Measurements from ENCODE around the gene ZNF296.
A peak's percentile ranks its signal among the peaks of the same experiment; 100 is the strongest.

ZNF296 gene

GRCh38 chr19:45061965-45062364, 14.3 kb downstream of the ZNF296 start:
- no peak for DNase-seq (ENCODE audit: low read depth in 1 of 2, low spot score in 1 of 2)

GRCh38 chr19:45059258-45059965, 16.9 kb downstream of the ZNF296 start:
- DNase-seq (ENCODE audit: low read depth in 1 of 2, low spot score in 1 of 2), result peak; percentile 71 to 80

- no peak for DNase-seq (ENCODE audit: low read depth in 1 of 2, low spot score in 1 of 2)
Observed at GRCh38 chr19:45058622-45059159, 17.6 kb downstream of the ZNF296 start.

GRCh38 chr19:45057444-45057843, 18.8 kb downstream of the ZNF296 start:
- no peak for DNase-seq (ENCODE audit: low read depth in 1 of 2, low spot score in 1 of 2)

- DNase-seq (ENCODE audit: low read depth in 1 of 2, low spot score in 1 of 2), result no peak
Observed at GRCh38 chr19:45056831-45057230, 19.4 kb downstream of the ZNF296 start.

GRCh38 chr19:45051929-45052579, 24.2 kb downstream of the ZNF296 start:
- DNase-seq (ENCODE audit: low read depth in 1 of 2, low spot score in 1 of 2), result no peak

GRCh38 chr19:45050036-45050435, 26.2 kb downstream of the ZNF296 start:
- DNase-seq (ENCODE audit: low read depth in 1 of 2, low spot score in 1 of 2), result no peak

GRCh38 chr19:45049073-45049736, 27.1 kb downstream of the ZNF296 start:
- DNase-seq (ENCODE audit: low read depth in 1 of 2, low spot score in 1 of 2), result no peak

GRCh38 chr19:45047188-45047797, 29.0 kb downstream of the ZNF296 start:
- no peak for DNase-seq (ENCODE audit: low read depth in 1 of 2, low spot score in 1 of 2)

GRCh38 chr19:45046355-45046754, 29.9 kb downstream of the ZNF296 start:
- no peak for DNase-seq (ENCODE audit: low read depth in 1 of 2, low spot score in 1 of 2)

- DNase-seq (ENCODE audit: low read depth in 1 of 2, low spot score in 1 of 2), result no peak
Observed at GRCh38 chr19:45045671-45046353, 30.5 kb downstream of the ZNF296 start.

- no peak for DNase-seq (ENCODE audit: low read depth in 1 of 2, low spot score in 1 of 2)
Observed at GRCh38 chr19:45041125-45041524, 35.2 kb downstream of the ZNF296 start.

GRCh38 chr19:45040059-45040771, 36.1 kb downstream of the ZNF296 start:
- DNase-seq (ENCODE audit: low read depth in 1 of 2, low spot score in 1 of 2), result no peak

GRCh38 chr19:45038931-45039893, 37.1 kb downstream of the ZNF296 start, which contains the start of gene CLASRP:
CLASRP (plus strand) TSS chr19:45039045; CDS start chr19:45040213, 1,168 bp downstream.
- peak; percentile 74 to 83 for DNase-seq (ENCODE audit: low read depth in 1 of 2, low spot score in 1 of 2)

GRCh38 chr19:45037393-45038169, 38.7 kb downstream of the ZNF296 start:
- DNase-seq (ENCODE audit: low read depth in 1 of 2, low spot score in 1 of 2), result no peak

- no peak for DNase-seq (ENCODE audit: low read depth in 1 of 2, low spot score in 1 of 2)
Observed at GRCh38 chr19:45035755-45036154, 40.5 kb downstream of the ZNF296 start.

- DNase-seq (ENCODE audit: low read depth in 1 of 2, low spot score in 1 of 2), result no peak
Observed at GRCh38 chr19:45032421-45032820, 43.9 kb downstream of the ZNF296 start.

- no peak for DNase-seq (ENCODE audit: low read depth in 1 of 2, low spot score in 1 of 2)
Observed at GRCh38 chr19:45030825-45031224, 45.5 kb downstream of the ZNF296 start.

Data from activated T-helper 1 cell treated with anti-CD3 and anti-CD28 coated beads, Interleukin-2, amount 50 U/mL, for 16 hours (primary cell).